ENCODE data around the gene SMCHD1.

SMCHD1 gene

GRCh38 chr18:2853926-2854664 is 198.6 kb downstream of the SMCHD1 start:
- no peak for DNase-seq

Data from DMS79 treated with DMSO at 0.1 percent for 48 hours (cell line).